Right lobe of liver (tissue), 6 donors: ENCODE measurements around the gene SH3RF2. TPM values are rescaled to one million over a fixed set of nuclear protein-coding genes. Genes with fewer than 3 reads are reported as not detected.

Experiments used
- ATAC-seq, 4 donors: fragments of 200-7000 bp; cut with Tn5 transposase; one replicate each; pipeline ENCODE4 v1.9.1; 2020; ENCODE audit warnings: mild to moderate bottlenecking in 4 of 4, moderate library complexity in 4 of 4
- DNase-seq, 3 donors: peaks; one replicate each; pipeline ENCODE4 v3.0.0-alpha.2; 2020
- H3K27ac ChIP-seq, 3 donors: fragments of 200-600 bp; one replicate each; pipeline ENCODE4 v1.8.0; 2022
- H3K27me3 ChIP-seq, 2 donors: fragments of 200-600 bp; one replicate each; pipeline ENCODE4 v1.8.0; 2022
- H3K36me3 ChIP-seq, 4 donors: fragments of 200-600 bp; sonication (generic) in 1 of 4; one replicate each; pipeline versions ENCODE4 v1.5.1 to v1.8.0; 2017 to 2022; ENCODE audit warnings: control low read depth in 1 of 4
- H3K4me1 ChIP-seq, 4 donors: fragments of 200-600 bp; sonication (generic) in 1 of 4; one replicate each; pipeline versions ENCODE4 v1.5.1 to v1.8.0; 2017 to 2022; ENCODE audit warnings: control low read depth in 1 of 4
- H3K4me3 ChIP-seq, 3 donors: fragments of 200-600 bp; one replicate each; pipeline ENCODE4 v1.8.0; 2022
- H3K9me3 ChIP-seq, 4 donors: fragments of 200-600 bp; sonication (generic) in 1 of 4; one replicate each; pipeline versions ENCODE4 v1.5.1 to v1.8.0; 2017 to 2022; ENCODE audit warnings: control low read depth in 1 of 4
- POLR2A ChIP-seq: fragments of 450-650 bp; IDR thresholded peaks from one replicate; pipeline ENCODE4 v1.6.1; 2017; ENCODE audit warnings: antibody characterized with exemption, mild to moderate bottlenecking
- WGBS: methylation state at CpG from one replicate; pipeline ENCODE4 v1.1.6; 2018; ENCODE audit warnings: low coverage, low lambda C conversion rate; ENCODE audit not compliant: insufficient coverage; ENCODE audit errors: missing lambda C conversion rate; 5-methylcytosine and 5-hydroxymethylcytosine counted together
- intact Hi-C, 2 donors: fragments of 100-400 bp; cut with DNase I; formaldehyde crosslinking; loops; one replicate each; pipeline versions ENCODE4 v1.11.2 to v1.14.1; 2022
- total RNA-seq, 6 experiments: library from RNA; depleted of rRNA in 2 of 6; stranded (reverse); fragments of >200 nt in 2 of 6; fragmentation: NEBNext Ultra II Directional in 3 of 6; extraction: Animal tissue kit (Norgen Biotek cat#: 25700) in 3 of 6; gene quantifications; one replicate each; pipeline versions ENCODE4 v1.1.0 to v1.2.4, GENCODE V29; 2016 to 2023
- TF ChIP-seq, protein P1 (sequence below), 4 donors: fragments of 200-600 bp in 3 of 4; fragments of 450-650 bp in 1 of 4; IDR thresholded peaks; one replicate each; pipeline versions ENCODE4 v1.5.1 to v1.8.0; 2016 to 2022; ENCODE audit warnings: antibody characterized with exemption in 4 of 4, mild to moderate bottlenecking in 2 of 4
- donor health status: DM: no; HTN: yes; CAD: no.
- donor health status: DM: no; HTN: no; CAD: no.
- donor health status: DM: no; HTN: no; CAD: no.
- donor health status: DM: no; HTN: yes; CAD: no.
- donor health status: DM: no; HTN: yes; CAD: no.

The SH3RF2 gene
- total RNA-seq, 6 experiments from 2014 or later, result 2.7 to 20.6 (median 5.8) TPM

- intact Hi-C loops, result loop anchor here in 1 of 2 donors (10.0 kb wide), 1 partner anchor 150 kb away; no protein-coding TSS in a partner anchor
- Histone ChIP-seq H3K27me3 (no peaks in the 10 kb centered on the region), H3K4me3 (no peak overlapping the region), H3K36me3 (no peaks in the 10 kb centered on the region), H3K27ac (no peak overlapping the region), H3K4me1 (no peaks in the 10 kb centered on the region), H3K9me3 (peaks cover 0 to under 1% (median 0%) of the 10 kb centered on the region in 4 donors)
- DNase-seq, result no peak
- TF ChIP-seq POLR2A, result no peak
- TF ChIP-seq, protein P1, sequence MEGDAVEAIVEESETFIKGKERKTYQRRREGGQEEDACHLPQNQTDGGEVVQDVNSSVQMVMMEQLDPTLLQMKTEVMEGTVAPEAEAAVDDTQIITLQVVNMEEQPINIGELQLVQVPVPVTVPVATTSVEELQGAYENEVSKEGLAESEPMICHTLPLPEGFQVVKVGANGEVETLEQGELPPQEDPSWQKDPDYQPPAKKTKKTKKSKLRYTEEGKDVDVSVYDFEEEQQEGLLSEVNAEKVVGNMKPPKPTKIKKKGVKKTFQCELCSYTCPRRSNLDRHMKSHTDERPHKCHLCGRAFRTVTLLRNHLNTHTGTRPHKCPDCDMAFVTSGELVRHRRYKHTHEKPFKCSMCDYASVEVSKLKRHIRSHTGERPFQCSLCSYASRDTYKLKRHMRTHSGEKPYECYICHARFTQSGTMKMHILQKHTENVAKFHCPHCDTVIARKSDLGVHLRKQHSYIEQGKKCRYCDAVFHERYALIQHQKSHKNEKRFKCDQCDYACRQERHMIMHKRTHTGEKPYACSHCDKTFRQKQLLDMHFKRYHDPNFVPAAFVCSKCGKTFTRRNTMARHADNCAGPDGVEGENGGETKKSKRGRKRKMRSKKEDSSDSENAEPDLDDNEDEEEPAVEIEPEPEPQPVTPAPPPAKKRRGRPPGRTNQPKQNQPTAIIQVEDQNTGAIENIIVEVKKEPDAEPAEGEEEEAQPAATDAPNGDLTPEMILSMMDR (IDR thresholded peaks at IDR 0.05), result no peak
- no peak for ATAC-seq
- WGBS, result 73% methylated on average over 5 of the region's 5 CpGs
Measured at GRCh38 chr5:145904743-145905142, 31.6 kb upstream of the SH3RF2 start.

DNA sequence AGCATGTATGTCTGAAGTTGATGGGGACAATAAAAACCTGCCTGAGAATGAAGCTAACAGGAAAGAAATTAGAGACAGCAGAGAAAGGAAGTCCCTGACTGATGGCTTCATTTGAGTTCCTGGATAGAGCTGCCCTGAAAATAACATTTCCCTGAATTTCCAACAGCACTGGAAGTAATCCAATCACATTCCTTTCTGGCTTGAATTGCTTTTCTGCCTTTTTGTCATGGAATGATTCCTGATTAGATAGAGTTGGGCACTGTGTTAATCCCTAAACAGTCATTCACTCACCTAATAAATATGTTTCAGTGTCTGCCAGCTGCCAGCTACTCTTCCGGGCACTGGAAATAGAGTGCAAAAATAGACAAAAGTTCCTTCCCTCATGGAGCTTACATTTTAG lies 30.0 kb upstream of the SH3RF2 start:
- no peaks in the 10 kb centered on the region for H3K4me1 ChIP-seq
- no peaks in the 10 kb centered on the region for H3K27me3 ChIP-seq
- no peak overlapping the region for H3K4me3 ChIP-seq
- ATAC-seq (no peak), DNase-seq (no peak)
- no peaks in the 10 kb centered on the region for H3K36me3 ChIP-seq
- intact Hi-C loops, result loop anchor here in 1 of 2 donors (10.0 kb wide), 1 partner anchor 148 kb away; no protein-coding TSS in a partner anchor
- no peak overlapping the region for H3K27ac ChIP-seq
- WGBS, result 64% methylated on average over 1 of the region's 1 CpG
- TF ChIP-seq, protein P1 (IDR thresholded peaks at IDR 0.05), result no peak
- no peak for TF ChIP-seq POLR2A
- no peaks in the 10 kb centered on the region for H3K9me3 ChIP-seq

DNA sequence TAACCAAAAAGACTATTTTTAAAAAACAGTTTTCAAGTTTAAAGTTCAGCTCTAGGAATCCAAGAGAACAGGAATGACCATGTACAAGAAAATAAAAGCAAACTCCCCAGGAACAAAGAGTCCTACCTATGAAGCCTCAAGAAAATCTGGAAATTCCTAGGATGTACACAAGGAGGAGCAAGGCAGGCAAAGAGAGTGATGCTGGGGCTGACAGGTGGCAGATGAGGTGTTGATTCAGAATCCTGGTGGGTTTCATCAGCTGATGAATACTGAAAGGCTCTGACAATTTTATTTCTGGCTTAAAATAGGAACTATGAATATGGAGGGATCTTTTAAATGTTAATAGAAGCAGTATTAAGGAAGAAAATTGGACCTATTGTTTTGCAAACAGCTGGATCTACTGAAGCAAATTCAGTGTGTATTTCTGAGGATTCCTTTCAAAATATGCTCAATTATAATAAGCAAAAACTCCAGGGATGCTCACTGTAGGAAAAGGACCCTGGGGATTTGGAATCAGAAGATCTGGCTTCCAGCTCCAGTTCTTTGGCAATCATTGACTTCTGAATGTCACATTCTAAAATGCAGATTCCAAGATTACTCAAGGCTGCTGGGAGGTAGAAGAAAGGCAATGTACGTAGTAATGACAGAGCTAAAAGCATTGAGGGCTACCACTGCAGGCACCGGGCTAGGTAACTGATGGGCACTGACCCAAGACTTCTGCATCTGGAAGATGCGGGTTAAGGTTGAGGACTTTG lies 28.0 kb upstream of the SH3RF2 start:
- Histone ChIP-seq H3K27me3 (no peaks in the 10 kb centered on the region), H3K4me1 (peaks cover 0 to 9% (median 3%) of the 10 kb centered on the region in 4 donors), H3K9me3 (no peaks in the 10 kb centered on the region), H3K4me3 (no peak overlapping the region), H3K36me3 (no peaks in the 10 kb centered on the region), H3K27ac (no peak overlapping the region)
- DNase-seq (no peak), ATAC-seq (no peak)
- WGBS, result 69% methylated on average over 3 of the region's 3 CpGs
- TF ChIP-seq POLR2A, result no peak
- TF ChIP-seq, protein P1 (IDR thresholded peaks at IDR 0.05), result peak in 1 of 4 donors; percentile 9
- intact Hi-C loops, result loop anchor here in 1 of 2 donors (10.0 kb wide), 1 partner anchor 146 kb away; no protein-coding TSS in a partner anchor

DNA sequence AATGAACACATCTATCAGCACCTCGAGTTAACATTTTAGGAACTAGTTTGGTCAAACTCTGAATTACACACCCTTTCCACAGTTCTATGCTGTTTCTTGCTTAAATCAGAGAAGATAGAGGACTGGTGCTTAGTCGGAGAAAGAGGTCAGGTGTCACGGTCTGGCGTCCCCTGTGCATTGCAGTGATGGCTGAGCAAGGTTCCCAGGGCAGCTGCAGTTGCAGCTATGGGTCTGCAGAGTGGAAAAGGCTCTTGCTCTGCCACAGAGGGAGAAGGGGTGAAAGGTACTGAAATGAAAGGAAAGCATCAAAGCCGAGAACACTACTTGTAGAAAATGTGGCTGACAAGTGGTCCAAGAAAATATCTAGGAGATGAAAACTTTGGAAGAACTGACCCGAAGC lies 25.2 kb upstream of the SH3RF2 start:
- intact Hi-C loops, result no loop called here
- no peak overlapping the region for H3K4me3 ChIP-seq
- no peak for DNase-seq

More for the DNA sequence above, 25.2 kb upstream of the SH3RF2 start:
- H3K36me3 ChIP-seq, result no peaks in the 10 kb centered on the region
- TF ChIP-seq, protein P1 (IDR thresholded peaks at IDR 0.05), result no peak
- TF ChIP-seq POLR2A, result no peak
- H3K9me3 ChIP-seq, result no peaks in the 10 kb centered on the region
- peaks cover 0 to 9% (median 3%) of the 10 kb centered on the region in 4 donors for H3K4me1 ChIP-seq
- no peak for ATAC-seq
- no peak overlapping the region for H3K27ac ChIP-seq
- H3K27me3 ChIP-seq, result no peaks in the 10 kb centered on the region
- WGBS, result 69% methylated on average over 6 of the region's 6 CpGs
